ENCODE data around the gene ERN2.

DNA sequence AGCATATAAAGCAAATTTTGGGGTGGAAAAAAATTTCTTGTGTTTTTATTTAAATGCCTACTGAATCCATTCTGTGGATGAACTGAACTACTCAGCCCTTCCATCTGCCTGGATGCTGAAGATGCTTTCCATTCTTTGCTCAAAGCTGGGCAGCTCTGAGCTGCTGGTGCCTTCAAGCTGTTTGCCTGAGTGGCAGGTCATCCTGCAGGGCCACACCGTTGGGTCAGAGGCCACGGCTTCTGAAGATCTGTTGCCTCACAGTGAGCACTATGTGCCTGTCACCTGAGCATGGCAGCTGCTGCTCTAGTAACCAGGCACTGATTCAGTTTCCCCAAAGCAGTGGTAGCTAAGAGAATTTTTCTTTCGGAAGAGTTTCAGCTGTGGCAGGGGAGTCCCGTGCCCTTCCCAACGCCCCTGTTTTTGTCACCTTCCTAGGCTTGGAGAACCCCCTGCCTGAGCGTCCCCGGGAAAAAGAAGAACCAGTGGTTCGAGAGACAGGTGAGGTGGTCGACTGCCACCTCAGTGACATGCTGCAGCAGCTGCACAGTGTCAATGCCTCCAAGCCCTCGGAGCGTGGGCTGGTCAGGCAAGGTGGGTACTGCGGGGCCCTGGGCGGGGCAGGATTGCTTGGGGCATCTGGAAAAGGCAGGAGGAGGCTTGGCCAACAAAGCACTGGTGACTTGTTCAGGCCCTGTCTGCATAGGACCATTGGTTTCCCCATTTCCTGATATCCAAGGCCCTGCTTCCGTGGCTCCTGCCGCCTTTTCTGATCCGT is 25.8 kb downstream of the ERN2 start:
- TF ChIP-seq CTCF (IDR thresholded peaks at IDR 0.05) (no peak), POLR2A (IDR thresholded peaks at IDR 0.05) (no peak)
